Occipital lobe (tissue), 2 donors: ENCODE data around the gene NR2F2. TPM values are rescaled to one million over a fixed set of nuclear protein-coding genes. Genes with fewer than 3 reads are reported as not detected.

Experiments used
- DNase-seq: peaks from one replicate; lab custom pipeline; 2025; lab: John Stamatoyannopoulos, UW
- total RNA-seq: library from RNA; depleted of rRNA; stranded (reverse); fragments of >200 nt; gene quantifications from one replicate; pipeline ENCODE4 v1.2.3, GENCODE V29; 2014

The NR2F2 gene
- total RNA-seq, 1 donor from 2014 or later = 4.1 TPM

DNA sequence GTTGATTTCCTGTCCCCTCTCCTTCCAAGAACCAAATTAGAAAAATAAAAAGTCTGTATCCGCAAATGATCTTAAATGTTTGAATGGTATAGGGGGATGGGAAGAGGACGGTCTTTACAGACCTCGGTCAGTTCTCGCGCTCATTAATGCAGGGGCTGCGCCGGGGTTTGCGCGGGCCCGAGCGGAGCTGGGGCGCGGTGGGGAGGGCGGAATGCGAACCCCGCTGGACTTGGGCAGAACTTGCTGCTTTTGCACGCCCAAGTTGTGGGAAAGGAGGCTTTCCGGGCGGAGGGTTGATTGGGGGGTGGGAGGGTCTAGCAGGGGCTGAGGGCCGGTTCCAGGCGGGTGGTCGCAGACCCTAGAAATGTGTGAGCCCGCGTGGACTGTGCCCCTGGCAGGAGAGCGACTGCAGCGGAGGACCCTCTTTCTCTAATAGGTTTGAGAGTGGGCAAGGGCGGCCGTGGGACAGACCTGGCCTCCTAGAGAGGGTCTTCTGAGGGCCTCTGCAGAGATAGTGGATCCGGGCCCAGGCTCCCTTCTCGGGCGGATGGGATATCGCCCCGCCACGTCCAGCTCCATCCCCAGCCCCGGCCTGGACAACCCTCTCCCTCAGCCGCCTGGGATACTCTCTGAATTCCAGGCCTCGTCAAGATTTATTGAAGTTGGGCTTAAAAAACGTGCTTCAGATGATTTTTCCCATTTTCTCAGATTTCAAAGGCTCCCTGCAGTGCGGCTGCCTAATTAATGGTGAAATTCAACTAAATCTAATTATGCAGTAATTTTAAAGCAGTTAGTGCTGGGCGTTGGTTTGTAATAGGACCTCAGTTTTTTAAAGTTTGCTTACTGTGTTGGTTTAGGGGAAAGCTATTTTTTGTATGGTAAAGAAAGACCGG lies 11.3 kb downstream of the NR2F2 start:
- no peak for DNase-seq

DNA sequence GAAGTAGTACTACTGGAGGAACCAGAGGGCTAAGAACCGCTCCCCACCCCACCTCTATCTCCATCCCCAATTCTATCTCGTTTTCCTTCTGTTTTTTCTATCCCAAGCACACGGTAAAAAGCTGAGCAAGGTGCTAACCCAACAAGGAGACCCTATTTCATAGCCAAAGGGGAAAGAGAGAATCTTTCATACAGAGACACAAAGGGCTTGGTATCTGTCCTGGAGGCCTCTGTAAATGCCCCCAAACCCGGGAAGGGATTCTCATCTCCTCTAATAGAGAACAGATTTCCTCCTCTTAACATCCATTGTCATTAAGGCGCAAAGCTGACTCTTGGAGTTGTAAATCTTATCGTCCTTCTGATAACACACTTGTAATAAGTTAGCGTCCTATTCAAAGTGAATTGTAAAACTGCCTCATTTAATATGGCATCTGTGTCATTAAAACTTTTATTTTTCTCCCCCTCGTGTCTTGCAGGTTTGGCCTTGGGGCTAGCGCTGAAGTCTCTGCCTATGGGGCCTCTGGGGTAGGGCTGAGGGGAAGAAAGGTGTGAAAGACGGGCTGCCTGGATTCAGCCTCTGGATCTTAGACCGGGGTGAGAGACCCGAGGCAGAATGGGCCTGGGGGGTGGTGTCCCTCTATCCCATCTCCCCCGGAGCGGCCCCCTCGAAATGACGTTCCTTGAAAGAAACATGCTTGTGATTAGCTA lies 12.1 kb downstream of the NR2F2 start:
- DNase-seq = no peak

DNA sequence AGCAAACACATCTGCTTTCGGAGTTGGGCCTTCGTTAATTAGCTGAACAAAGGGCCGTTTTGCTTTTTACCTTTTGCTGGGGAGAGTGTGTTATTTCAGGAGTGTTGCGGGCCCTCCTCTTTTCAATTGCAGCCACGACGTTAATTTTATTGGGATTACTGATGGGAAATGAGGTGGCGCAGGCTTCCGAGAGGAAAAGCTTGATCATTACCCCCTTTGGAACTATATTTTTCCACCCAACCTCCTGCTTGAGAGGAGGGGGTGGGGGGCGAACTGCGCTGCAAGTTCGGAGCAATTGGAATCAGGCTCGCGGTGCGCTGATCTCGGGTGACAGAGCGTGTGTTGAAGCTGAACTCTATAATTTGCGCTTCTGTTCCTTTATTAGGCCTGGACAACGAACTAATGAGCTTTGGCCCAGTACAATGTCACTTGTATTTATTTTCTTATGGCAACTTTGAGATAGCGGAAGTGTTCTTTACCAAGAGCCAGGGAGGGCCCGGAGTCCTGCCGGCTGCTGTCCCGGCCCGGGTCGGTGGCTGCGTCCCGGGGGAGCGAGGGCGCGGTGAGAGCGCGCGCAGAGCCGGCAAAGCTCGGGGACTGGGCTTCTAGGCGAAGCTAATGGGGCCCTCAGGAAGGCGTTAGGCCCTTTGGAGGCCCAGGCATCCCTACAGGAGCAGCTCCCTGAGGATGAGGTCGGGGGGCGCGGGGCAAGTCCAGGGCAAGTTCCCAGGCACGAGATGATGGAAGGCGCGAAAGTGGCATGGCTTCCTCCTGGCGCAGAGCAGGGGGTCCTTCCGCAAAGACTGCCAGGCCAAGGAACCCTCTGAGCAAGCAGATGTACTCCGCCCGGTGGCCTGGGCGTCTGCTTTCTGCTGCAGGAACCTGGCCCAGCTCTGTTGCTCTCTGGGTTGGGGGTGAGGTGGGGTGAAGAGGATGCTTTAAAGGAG lies 12.9 kb downstream of the NR2F2 start:
- DNase-seq = no peak

DNA sequence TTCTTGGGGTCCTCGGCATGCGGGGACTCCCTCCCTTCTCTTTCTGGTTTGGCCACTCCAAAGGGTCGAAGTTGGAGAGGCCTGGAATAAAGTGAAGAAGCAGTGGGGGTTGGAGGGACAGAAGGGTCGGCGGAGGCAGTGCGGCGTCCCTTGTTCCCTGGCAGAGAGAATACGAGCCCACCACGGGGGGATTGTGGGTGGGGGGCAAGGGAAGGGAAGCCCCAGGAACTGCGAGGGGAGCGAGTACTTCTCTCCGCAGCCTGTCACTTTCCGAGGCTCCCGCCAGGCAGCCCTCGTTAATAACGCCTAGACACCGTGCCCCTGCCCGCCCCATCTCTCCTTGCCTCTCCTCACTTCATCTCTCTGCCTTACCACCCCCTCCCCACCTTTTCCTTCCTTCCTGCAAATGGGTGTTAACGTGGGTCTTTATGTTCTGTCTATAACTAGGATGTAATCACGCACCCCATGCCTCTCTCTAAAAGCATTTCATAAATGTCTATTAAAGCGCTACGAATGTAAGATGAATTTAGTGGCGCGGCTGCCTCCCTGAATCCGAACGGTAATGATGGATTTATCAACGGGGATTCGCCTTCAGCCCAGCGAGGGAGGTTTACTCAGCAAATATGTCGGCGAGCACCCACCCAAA lies 13.7 kb downstream of the NR2F2 start:
- DNase-seq = no peak

DNA sequence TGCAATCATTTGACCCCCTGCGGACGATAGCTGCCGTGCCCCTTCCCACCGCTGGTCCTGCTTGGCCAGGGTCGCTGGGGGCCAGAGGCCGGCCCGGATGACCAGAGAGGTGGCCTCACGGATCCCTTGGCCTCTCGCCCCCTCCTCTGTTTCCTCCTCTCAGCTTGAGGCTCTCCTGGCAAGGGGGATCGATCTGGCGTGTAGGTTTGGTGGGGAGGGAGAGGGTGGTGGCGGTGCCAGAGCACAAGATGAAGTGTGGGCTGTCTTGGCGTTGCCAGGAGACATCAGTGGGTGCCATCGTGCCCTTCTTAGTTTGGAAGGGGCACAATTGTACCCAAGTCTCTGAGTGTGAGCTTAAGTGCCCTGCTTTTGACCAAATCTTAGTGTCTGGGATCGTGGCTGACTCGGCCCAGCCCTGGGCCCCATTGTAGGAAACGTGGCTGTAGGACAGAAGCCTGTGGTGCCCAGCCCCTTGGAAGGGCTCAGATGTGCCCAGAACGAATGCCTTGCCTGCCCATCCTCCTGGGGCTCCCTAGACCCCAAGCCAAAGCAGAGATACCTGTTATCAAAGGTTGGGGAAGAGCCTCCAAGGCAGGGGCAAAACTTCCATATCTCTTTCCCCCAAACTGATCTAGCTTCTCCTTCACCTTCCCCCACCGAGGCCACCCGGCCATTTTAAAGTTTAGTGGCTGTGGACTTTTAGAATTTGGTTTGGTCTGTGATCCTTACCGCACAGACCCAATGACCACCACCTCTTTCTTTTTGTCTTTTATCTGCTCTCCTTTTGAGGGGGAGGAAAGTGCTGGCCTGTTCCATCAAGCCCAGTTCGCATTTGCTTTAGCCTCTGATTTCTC lies 14.4 kb downstream of the NR2F2 start:
- no peak for DNase-seq

DNA sequence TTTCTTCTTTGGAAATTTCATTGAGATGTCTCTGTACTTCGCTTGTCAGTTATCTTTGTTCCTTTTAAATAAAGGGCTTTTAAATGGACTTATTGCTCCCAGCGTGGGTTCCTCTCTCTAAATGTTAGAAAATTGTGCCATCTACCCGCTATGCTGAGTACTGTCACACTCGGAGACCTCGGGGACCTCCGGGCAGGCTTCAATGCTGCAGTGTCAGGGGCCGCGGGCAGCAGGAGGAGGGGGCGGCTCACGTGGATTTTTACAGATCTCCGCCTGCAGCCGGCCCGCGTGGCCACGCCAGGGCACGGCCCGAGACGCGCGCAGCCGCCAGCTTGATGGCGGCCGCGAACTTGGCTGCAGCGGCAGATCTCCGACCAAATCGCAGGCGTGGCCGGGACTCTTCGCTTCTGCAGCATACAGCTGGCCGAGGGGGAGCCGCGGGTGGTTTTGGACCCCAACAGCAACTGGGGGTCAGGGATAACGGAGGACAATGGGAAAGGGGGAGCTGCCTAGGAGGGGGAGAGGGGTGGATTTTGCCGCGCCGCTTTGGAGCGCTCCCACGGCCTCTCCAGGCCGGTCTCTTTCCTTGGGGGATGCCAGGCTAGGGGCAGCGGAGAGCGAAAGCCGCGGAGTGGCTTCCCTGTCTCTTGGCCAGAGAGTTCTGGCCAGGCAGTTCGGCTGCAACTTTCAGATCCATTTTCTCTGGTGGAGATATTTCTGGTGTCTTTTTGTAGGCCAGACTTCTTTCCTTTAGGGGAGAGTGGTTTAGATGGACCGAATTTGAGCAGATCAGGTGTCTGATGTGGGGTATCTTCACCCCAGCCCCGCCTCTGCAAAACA lies 15.3 kb downstream of the NR2F2 start:
- no peak for DNase-seq

DNA sequence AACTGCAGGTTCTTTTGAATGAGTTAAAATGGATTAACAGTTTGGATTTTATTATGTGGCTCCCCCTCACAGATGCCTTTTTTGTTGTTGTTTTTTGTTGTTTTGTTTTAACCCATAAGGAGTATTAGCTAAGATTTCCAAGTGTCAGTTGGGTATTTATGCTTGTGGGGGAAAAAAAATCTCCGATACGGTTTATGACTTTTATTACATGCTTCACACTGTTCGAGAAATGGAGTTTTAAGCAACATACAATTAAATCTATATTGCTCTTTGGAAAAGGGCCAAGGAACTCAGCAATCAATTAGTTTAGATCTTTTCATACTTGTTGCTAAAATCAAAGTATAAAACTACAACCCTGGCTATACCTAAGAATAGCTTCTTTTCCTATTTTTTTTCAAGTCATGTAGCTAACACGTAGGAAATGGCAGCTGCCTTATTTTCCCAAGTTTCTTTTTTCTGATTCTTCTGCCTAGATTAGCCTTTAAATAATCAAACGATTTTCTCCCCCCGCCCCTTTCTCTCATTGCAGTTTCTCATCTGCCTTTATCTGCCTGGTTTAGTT lies 16.0 kb downstream of the NR2F2 start:
- no peak for DNase-seq

DNA sequence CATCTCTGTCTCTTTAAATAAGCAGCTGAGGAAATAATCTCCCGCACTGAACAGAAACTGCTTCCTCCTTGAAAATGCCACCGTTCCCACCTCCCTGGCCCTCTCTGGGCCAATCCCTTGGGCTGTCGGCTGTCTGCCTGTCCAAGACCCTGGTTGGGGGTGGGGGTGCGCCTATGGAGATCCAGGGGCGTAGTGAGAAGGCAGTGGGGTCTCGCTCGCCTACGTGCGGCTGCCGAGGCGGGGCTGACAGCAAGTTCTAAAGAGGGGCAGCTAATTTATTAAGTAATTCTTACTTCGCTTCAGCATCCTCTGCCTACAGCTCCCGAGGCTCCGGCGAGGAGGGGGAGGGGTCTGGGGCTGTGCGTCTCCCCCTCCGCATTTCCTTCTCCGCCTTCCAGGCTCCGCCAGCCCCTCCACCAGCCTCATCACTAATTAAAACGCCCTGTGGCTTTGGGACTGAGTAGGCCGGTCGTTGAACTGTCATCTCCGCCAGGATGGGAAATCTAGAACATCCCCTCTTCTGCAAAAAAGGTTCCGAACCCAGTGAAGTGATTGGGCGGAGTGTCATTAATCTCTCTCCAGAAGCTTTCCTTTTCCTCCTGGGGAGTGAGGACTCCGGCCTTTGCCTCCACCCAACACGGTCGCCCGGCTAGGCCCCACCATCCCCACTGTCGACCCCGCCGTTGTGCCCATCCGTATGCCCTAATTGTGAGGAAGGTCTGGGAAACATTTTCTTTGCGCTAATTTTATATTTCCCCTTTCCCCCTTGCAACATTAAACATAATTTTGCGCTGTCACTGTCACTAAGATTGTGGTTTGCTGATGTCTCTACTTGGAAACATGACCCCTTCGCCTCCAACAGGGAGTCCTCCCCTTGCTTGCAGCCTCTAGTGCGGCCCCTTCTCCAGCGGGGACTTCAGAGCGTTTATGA lies 16.9 kb downstream of the NR2F2 start:
- no peak for DNase-seq

DNA sequence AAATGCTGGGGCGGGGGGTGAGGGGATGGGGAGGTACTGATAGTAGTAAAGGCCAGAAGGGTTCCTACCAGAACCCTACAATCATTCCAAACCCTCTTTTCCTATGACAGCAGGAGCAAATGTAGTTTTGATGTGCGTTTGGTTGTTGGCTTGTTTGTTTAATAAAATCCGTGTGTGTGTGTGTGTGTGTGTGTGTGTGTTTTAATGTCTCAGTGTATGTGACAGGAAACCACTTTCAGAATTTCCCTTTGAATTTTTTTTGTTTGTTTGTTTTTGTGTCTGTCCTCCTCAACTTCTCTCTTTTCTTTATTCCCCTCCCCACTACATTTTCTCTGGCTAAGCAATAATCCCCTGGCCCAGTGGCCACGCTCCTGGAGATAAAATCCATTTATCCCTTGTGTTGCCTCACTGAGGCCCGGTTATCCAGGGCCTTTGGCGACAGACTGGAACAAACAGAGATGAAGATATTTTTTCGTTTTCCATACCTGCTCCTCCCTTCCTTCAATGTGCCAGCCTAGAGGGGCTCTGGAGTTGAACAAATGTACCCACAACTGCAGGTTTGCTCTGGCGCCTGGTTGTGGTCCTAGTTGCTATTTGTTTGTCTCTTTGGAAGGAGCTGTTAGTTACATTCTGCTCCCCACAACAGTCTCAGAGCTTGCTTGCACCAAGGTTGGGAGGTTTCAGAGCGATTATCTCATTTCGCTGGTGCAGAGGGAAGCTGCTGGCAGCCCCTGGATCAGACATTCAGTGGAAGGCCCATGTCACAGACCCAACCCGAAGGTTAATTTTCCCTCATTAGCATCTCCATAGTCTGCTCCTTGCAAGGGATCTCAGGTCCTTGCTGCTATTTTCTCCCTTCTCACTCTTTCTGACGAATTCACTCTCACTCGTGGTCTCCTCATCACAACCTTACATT lies 17.9 kb downstream of the NR2F2 start:
- no peak for DNase-seq

DNA sequence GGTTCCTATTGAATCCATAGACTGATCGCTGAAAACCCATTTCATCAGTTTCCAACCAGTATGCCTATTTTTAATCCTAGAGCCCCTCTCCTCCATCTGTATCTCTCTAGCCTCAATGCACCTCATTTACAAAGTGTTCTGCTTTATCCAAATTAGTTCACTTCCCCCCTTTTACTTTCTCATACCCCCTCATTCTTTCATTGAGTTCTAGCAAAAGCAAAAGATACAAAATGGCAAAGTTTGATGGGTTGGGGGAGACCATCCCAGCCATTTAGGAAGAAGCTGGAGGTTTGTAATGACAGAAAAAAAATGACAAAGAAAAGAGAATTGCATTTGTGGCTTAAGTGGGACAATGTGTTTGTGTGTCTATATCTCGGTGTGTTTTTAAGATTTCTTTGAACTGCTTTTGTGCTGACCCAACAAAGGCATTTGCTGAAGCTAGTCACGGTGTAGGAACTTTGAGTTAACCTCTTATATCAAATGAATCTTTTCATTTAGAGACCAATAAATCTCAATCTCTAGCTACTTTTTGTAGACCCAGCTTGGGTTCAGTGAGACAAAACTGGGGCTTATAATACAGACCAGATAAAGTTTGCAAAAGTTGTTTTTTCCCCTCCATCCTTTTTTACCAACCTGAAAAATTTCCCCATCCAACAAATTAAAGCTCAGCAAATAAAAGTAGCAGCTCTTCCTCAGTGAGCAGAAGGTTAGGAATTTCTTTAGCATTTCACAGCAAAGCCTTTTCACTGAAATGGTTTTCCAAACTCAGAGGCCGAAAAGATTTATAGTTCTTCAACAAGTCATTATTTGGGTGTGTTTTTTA lies 18.7 kb downstream of the NR2F2 start:
- no peak for DNase-seq

DNA sequence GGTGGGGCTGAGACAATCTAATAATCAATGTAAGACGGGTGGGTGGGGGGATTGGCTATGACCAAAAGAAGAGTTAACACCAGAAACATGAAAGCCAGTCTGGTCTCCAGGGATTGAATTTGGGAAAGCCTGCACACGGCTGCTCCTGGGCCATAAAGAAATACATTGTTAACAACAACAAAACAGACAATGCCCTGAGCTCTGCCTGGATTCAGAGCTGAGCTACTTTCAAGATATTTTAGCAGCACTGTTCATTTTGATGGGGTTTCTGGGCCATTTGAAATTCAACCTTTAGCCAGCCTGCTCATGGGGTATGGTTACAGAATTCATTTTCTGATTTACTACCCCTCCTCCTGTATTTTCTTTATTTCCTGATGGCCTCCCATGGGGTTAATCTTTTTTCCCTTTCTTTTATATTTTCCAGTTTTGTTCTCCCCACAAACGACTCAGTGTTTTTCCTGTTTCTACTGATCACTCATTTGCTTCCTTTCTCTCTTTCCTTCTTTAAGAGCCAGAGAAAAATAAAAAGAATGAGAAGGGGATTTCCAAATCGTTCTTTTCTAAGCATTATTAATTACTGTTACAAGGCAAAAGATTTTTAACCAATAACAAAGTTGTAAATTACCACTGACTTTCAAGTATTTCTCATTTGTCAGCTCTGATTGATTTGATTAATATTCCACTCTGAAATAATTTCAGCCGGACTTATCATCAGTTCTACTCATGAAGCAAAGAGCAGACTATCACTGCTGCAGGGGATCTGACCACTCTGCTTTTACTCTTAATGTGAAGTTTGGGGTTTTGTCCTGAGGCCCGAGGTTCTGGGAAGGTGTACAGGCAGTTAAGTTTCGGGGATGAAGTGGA lies 19.6 kb downstream of the NR2F2 start:
- no peak for DNase-seq

DNA sequence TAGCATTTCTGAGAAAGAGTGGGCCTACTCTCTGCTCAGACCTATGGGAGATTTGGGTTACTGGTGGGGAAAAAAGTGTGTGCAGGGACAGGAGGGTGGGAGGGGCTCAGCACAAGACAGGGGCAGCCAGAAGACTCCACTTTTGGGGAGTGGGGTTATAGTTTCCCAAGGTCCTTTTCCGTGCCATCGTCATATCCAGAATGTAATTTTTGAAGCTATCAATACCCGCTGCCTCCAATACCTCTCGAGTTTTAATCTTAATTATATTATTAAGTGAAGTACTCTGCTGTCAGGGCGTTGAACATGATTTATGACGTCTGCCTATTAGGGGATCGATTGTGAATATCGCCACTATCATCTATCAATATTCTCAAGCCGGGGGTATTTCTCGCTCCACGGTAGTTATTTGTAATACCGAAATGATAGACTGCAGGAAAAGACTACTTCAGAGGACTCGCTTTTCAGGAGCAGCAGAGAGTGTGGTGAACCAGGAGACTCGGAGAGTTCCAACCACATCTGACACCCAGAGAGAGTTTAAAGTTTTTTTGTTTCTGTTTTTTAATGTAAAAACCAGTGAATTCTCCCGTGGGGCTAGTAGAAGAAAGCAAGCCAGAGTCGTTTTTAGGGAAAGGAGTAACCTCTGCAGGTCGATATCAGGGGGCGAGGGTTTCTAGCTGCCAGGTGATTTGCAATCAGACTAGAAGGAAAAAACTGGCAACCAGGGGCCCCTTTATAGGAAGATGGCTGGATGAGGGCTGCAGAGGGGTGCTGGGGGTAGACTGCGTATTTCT lies 20.6 kb downstream of the NR2F2 start:
- DNase-seq = no peak

DNA sequence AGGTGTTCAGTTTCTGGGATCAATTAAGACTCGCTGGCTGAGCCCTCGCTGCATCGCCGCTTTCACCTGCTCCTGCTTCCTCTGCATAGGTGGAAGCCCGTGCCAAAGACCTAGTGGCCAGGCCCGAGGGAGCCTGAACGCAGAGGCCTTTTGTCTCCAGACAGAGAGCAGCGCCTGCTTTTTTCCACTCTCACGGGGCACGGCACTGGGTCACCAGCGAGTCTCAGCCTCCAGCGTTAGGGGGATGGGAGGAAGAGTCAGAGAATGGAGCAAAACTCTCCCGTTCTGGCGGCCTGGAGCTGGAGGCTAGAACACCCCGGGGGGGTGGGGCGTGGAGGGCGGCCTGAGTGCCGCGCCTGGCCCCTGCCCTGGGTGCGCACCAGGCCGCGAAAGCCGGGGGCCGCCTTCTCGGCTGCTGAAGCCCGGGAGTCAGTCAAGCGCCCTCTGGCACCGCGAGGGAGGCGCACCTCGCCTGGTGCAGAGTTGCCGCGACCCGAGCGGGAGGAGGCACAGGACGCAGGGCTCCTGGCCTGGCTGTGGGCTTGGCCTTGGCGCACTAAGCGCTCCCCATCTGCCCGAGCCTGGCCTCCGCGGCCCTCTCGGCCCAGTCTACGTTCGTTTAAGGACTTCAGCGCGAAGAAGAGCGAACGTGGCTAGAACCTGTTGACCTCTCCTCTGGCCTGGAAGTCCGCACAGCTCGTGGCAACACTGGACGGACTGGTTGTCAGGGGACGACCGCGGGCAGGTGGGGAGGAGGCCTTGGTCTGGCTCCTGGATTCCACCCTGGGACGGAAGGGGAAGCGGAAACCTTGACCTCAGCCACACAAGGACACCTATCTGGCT lies 21.5 kb downstream of the NR2F2 start:
- DNase-seq = no peak
